Coronary artery (tissue), 2 donors: ENCODE data around the gene PBX3.

Experiments used
- DNase-seq: peaks from one replicate; pipeline ENCODE4 v3.0.0-alpha.2; 2017; ENCODE audit warnings: low spot score
- H3K27ac ChIP-seq, 2 donors: fragments of 200-600 bp; sonication (generic); one replicate each; pipeline ENCODE4 v1.5.1; 2016 to 2019
- H3K4me3 ChIP-seq: fragments of 200-600 bp; sonication (generic); 2 replicates; pipeline ENCODE4 v1.5.1; 2016; ENCODE audit warnings: mild to moderate bottlenecking, moderate library complexity
- CTCF ChIP-seq: fragments of 200-600 bp; sonication (generic); IDR thresholded peaks from one replicate; pipeline ENCODE4 v1.5.1; 2019; ENCODE audit warnings: antibody characterized with exemption

PBX3 gene

GRCh38 chr9:125867751-125868415 is 120.7 kb downstream of the PBX3 start:
- DNase-seq: no peak
- no peak overlapping the region for H3K4me3 ChIP-seq
- H3K27ac ChIP-seq: no peak overlapping the region
- no peak for TF ChIP-seq CTCF

GRCh38 chr9:125878164-125878631 is 131.0 kb downstream of the PBX3 start:
- no peak overlapping the region for H3K27ac ChIP-seq
- TF ChIP-seq CTCF: no peak
- H3K4me3 ChIP-seq: no peak overlapping the region
- no peak for DNase-seq

- no peak for DNase-seq
- no peak overlapping the region for H3K4me3 ChIP-seq
- H3K27ac ChIP-seq: no peak overlapping the region
- TF ChIP-seq CTCF: no peak
Observed at GRCh38 chr9:125881042-125881441, 133.9 kb downstream of the PBX3 start.

GRCh38 chr9:125883565-125884217 is 136.5 kb downstream of the PBX3 start:
- no peak for DNase-seq
- no peak for TF ChIP-seq CTCF
- Histone ChIP-seq H3K4me3 (no peak overlapping the region), H3K27ac (no peak overlapping the region)

- Histone ChIP-seq H3K4me3 (no peak overlapping the region), H3K27ac (no peak overlapping the region)
- DNase-seq: no peak
- no peak for TF ChIP-seq CTCF
Observed at GRCh38 chr9:125884218-125884595, 137.0 kb downstream of the PBX3 start.

- no peak for TF ChIP-seq CTCF
- no peak overlapping the region for H3K4me3 ChIP-seq
- no peak overlapping the region for H3K27ac ChIP-seq
- no peak for DNase-seq
Observed at GRCh38 chr9:125885405-125886034, 138.3 kb downstream of the PBX3 start.

- TF ChIP-seq CTCF: no peak
- no peak overlapping the region for H3K27ac ChIP-seq
- DNase-seq: no peak
Observed at GRCh38 chr9:125886365-125886764, 139.2 kb downstream of the PBX3 start.

More at GRCh38 chr9:125886365-125886764, 139.2 kb downstream of the PBX3 start:
- H3K4me3 ChIP-seq: no peak overlapping the region
